Progenitor cell of endocrine pancreas (in vitro differentiated cells): ENCODE data around the gene HAPLN3. TPM values are rescaled to one million over a fixed set of nuclear protein-coding genes. Genes with fewer than 3 reads are reported as not detected.
"Not testable (repeated sequence)": the region's sequence is repeated elsewhere in the genome, so short reads cannot be mapped to it uniquely, and the experiment has no call there.

Experiments
- DNase-seq: peaks from one replicate; pipeline ENCODE4 v3.0.0; 2021; ENCODE audit warnings: low spot score; ENCODE audit not compliant: unreplicated experiment
- H3K27ac Mint-ChIP-seq: 2 replicates; pipeline ENCODE4 v1.8.0; 2021; ENCODE audit warnings: mild to moderate bottlenecking, moderate library complexity, mixed read lengths
- H3K27me3 Mint-ChIP-seq: 2 replicates; pipeline ENCODE4 v1.8.0; 2021; ENCODE audit warnings: mixed read lengths
- H3K36me3 Mint-ChIP-seq: 2 replicates; pipeline ENCODE4 v1.8.0; 2022; ENCODE audit warnings: mixed read lengths; ENCODE audit not compliant: insufficient read depth
- H3K4me1 Mint-ChIP-seq: 2 replicates; pipeline ENCODE4 v1.8.0; 2021; ENCODE audit warnings: low read depth, mixed read lengths
- H3K4me3 Mint-ChIP-seq: 2 replicates; pipeline ENCODE4 v1.8.0; 2021; ENCODE audit warnings: low read depth, mild to moderate bottlenecking, moderate library complexity, mixed read lengths
- H3K9me3 Mint-ChIP-seq: 2 replicates; pipeline ENCODE4 v1.8.0; 2021; ENCODE audit warnings: low read depth, mixed read lengths
- total RNA-seq: library from RNA; stranded (reverse); gene quantifications from 2 replicates; pipeline ENCODE4 v1.2.1, GENCODE V29; 2021
- TF ChIP-seq, protein P1 (sequence below): fragments of 200-600 bp; sonication (generic); IDR thresholded peaks from one replicate; pipeline ENCODE4 v1.5.0; 2021; ENCODE audit warnings: antibody characterized with exemption, mild to moderate bottlenecking; ENCODE audit not compliant: unreplicated experiment

HAPLN3 gene
- total RNA-seq, 1 donor from 2014 or later, result 8.4 TPM

DNA sequence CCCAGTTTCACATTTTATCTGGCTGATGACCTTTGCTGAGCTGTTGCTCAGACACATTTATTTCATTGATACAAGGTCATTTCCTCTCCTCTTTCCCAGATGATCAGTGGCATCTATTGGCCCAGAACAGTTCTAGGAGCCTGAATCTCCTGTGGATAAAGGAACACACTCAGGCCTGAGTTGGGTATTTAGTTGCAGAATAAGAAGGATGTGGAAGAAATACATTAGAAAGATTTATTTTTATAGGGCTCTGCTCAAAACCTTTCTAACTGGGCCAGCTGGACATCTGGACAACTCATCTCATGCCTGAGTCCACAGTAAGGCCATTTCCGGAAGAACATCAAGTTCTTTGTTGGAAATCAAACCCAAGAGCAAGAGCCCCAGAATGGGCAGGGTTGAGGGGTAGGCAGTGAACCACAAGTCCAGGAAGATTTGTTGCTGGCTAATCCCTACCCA is 37.6 kb upstream of the HAPLN3 start:
- Mint-ChIP-seq H3K27me3 (no peaks in the 10 kb centered on the region), H3K9me3 (peaks cover 13% of the 10 kb centered on the region), H3K4me3 (no peak overlapping the region), H3K27ac (peak overlapping the region; percentile 81), H3K4me1 (peaks cover 15% of the 10 kb centered on the region), H3K36me3 (no peaks in the 10 kb centered on the region)
- no peak for DNase-seq
- TF ChIP-seq, protein P1, sequence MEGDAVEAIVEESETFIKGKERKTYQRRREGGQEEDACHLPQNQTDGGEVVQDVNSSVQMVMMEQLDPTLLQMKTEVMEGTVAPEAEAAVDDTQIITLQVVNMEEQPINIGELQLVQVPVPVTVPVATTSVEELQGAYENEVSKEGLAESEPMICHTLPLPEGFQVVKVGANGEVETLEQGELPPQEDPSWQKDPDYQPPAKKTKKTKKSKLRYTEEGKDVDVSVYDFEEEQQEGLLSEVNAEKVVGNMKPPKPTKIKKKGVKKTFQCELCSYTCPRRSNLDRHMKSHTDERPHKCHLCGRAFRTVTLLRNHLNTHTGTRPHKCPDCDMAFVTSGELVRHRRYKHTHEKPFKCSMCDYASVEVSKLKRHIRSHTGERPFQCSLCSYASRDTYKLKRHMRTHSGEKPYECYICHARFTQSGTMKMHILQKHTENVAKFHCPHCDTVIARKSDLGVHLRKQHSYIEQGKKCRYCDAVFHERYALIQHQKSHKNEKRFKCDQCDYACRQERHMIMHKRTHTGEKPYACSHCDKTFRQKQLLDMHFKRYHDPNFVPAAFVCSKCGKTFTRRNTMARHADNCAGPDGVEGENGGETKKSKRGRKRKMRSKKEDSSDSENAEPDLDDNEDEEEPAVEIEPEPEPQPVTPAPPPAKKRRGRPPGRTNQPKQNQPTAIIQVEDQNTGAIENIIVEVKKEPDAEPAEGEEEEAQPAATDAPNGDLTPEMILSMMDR, result no peak

DNA sequence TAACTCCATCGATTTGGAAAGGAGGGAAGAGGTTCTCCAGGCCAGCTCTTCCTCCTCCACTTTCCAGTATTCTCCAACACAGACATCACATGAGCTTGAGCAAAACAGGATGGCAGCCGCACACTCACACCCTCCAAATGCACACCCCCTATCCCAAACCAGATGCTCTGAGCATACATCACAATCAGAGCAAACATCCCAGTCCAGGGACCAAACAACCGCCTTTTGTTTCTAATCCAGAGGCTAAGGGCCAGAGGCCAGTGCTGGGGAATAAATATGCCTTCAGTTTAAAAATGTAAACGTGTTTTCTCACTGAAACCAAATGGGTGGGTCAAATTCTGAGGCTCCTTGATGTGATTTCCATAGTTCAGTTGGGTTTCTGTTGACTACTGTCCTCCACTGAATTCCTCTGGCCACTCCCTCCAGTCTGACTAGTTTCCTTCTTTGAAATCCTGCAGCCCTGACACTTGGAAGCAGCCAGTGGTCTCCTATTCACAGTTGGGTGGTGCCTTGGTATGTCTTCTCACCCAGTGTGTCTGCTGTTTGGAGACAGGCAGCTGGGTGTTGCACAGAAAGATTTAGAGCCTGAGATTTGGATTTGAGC is 37.0 kb upstream of the HAPLN3 start:
- Mint-ChIP-seq H3K4me1 (peaks cover 15% of the 10 kb centered on the region), H3K27ac (peak overlapping the region; percentile 81), H3K27me3 (no peaks in the 10 kb centered on the region), H3K36me3 (no peaks in the 10 kb centered on the region), H3K9me3 (peaks cover 13% of the 10 kb centered on the region), H3K4me3 (no peak overlapping the region)
- DNase-seq, result no peak
- TF ChIP-seq, protein P1, result no peak

DNA sequence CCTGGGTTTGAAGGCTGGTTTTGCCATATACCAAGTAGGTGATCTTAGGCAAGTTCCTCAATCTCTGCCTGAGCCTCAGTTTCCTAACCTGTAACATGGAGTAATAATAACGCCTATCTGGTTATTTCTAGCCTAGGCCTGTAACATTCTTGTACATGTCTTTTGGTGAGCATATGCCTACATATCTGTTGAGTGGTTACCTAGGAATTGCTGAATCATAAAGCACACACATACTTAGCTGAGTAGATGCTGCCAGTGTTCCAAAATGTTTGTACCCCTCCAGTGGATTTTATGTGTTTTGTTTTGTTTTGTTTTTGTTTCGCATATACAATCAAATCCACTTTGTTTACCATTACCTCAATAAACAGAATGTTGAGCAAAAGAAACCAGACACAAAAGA is 35.2 kb upstream of the HAPLN3 start:
- peaks cover 13% of the 10 kb centered on the region for H3K9me3 Mint-ChIP-seq
- no peaks in the 10 kb centered on the region for H3K27me3 Mint-ChIP-seq
- H3K4me1 Mint-ChIP-seq, result peaks cover 10% of the 10 kb centered on the region
- H3K4me3 Mint-ChIP-seq, result no peak overlapping the region
- H3K36me3 Mint-ChIP-seq, result no peaks in the 10 kb centered on the region
- no peak for DNase-seq
- H3K27ac Mint-ChIP-seq, result no peak overlapping the region
- TF ChIP-seq, protein P1, result no peak

DNA sequence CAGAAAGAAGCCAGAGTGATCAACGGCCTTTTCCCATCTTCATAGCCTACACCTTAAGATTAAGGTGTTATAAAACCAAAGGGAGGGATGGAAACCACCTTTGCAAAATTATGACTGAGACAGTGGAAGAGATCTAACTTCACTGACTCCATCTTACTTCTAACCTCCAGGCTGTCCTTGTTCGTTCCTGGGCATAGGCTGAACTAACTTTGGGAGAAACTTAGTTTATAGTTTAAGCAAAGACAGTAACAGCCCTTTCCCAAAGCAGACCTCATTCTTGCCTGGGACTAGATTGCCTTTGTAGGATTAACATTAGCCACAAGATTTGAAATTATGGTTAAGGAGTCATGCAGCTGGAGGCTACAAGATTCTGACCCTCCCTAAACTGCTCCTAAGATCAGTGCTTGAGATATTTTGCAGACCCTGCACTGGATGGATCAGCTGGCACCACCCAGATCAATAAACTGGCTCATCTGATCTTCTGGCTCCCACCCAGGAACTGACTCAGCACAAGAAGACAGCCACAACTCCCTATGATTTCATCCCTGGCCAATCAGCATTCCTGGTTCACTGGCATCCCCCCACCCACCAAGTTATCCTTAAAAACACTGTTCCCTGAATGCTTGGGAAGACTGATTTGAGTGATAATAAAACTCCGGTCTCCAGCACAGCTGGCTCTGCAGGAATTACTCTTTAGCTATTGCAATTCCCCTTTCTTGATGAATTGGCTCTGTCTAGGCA is 34.2 kb upstream of the HAPLN3 start:
- H3K27ac Mint-ChIP-seq, H3K27me3 Mint-ChIP-seq, H3K36me3 Mint-ChIP-seq, H3K4me1 Mint-ChIP-seq, DNase-seq, H3K4me3 Mint-ChIP-seq: not testable (repeated sequence)
- peaks cover 15% of the 10 kb centered on the region for H3K9me3 Mint-ChIP-seq

DNA sequence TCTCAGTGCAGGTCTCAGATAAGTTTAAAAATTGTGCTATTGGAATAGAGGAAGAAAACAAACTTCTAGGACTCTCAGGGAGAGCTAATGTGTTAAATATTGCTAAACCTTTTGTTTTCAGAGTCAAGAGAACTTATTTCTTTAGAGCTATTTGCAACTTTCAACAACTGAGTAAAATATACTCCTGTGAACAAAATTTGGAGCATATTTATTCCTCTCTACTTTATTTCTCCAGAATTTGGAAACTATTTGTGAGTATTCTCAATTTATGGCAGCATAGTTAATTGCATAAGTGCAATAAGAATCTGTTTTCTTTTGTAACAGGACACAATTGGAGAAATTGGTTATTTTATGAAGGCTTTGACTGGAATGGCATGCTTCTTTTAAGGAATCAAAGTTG is 32.8 kb upstream of the HAPLN3 start:
- not testable (repeated sequence) for H3K36me3 Mint-ChIP-seq, H3K27me3 Mint-ChIP-seq

GRCh38 chr15:88925648-88926047 is 30.3 kb upstream of the HAPLN3 start:
- H3K4me3 Mint-ChIP-seq, H3K4me1 Mint-ChIP-seq, DNase-seq, H3K27me3 Mint-ChIP-seq, H3K27ac Mint-ChIP-seq, H3K9me3 Mint-ChIP-seq, H3K36me3 Mint-ChIP-seq: not testable (repeated sequence)

More for the DNA sequence above, 32.8 kb upstream of the HAPLN3 start:
- H3K9me3 Mint-ChIP-seq, result peaks cover 17% of the 10 kb centered on the region
- H3K4me1 Mint-ChIP-seq, DNase-seq, H3K4me3 Mint-ChIP-seq, H3K27ac Mint-ChIP-seq: not testable (repeated sequence)

- not testable (repeated sequence) for H3K4me3 Mint-ChIP-seq, H3K9me3 Mint-ChIP-seq, H3K36me3 Mint-ChIP-seq, H3K27me3 Mint-ChIP-seq, DNase-seq
- Mint-ChIP-seq H3K27ac (peak overlapping the region; percentile 19), H3K4me1 (peaks cover 17% of the 10 kb centered on the region)
These were observed 25.6 kb upstream of the HAPLN3 start for GRCh38 chr15:88920892-88921435.
